NB4 (cell line): ENCODE measurements around the gene ENO3.
"Not testable (repeated sequence)": the region's sequence is repeated elsewhere in the genome, so short reads cannot be mapped to it uniquely, and the experiment has no call there.

Experiments
- DNase-seq: peaks from one replicate; pipeline ENCODE4 v3.0.0; 2010; ENCODE audit warnings: low read depth
- H3K4me3 ChIP-seq: one replicate; pipeline ENCODE4 v1.5.1; 2011; ENCODE audit warnings: mild to moderate bottlenecking, low read depth, low read length, moderate library complexity
- MAX ChIP-seq: IDR thresholded peaks from 2 replicates; pipeline ENCODE4 v1.6.1; 2011; ENCODE audit warnings: low read depth, low read length
- MYC ChIP-seq: IDR thresholded peaks from 2 replicates; pipeline ENCODE4 v1.6.1; 2011; ENCODE audit warnings: low read depth, low read length
- POLR2A ChIP-seq: IDR thresholded peaks from 2 replicates; pipeline ENCODE4 v1.6.1; 2011; ENCODE audit warnings: mild to moderate bottlenecking; ENCODE audit not compliant: insufficient read length; ENCODE audit errors: extremely low read depth
- TF ChIP-seq, protein P1 (sequence below): IDR thresholded peaks from one replicate; pipeline ENCODE4 v1.5.1; 2012; ENCODE audit warnings: low read depth, low read length

The ENO3 gene

DNA sequence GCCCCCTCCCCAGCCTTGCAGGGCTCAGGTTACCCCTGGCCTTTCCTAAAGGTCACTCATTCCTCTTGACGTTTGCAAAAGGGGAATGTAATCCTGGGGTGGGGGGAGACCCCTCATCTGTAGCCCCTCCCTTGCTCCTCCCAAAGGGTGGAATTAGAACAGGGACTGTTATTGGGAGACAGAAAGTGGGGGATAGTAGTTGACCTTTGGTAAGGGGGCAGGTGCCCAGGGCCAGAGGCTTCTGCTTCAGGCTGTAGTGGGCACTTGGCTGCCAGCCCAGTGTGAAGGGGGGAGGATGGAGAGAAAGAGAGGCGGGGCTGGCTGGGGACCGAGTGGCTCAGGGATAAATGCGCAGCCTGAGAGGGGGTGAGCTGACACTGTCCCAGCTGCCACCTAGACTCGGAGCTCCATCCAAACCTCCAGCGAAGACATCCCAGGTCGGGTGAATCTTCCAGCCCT, at the start of gene ENO3:
Gene ENO3 (plus strand): TSS at position 374 of the 459 bp plus-strand sequence. CDS start 711 bp downstream, outside the sequence.
- no peak for TF ChIP-seq POLR2A
- TF ChIP-seq MYC = no peak
- no peak for TF ChIP-seq MAX
- TF ChIP-seq, protein P1, sequence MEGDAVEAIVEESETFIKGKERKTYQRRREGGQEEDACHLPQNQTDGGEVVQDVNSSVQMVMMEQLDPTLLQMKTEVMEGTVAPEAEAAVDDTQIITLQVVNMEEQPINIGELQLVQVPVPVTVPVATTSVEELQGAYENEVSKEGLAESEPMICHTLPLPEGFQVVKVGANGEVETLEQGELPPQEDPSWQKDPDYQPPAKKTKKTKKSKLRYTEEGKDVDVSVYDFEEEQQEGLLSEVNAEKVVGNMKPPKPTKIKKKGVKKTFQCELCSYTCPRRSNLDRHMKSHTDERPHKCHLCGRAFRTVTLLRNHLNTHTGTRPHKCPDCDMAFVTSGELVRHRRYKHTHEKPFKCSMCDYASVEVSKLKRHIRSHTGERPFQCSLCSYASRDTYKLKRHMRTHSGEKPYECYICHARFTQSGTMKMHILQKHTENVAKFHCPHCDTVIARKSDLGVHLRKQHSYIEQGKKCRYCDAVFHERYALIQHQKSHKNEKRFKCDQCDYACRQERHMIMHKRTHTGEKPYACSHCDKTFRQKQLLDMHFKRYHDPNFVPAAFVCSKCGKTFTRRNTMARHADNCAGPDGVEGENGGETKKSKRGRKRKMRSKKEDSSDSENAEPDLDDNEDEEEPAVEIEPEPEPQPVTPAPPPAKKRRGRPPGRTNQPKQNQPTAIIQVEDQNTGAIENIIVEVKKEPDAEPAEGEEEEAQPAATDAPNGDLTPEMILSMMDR = no peak

GRCh38 chr17:4901648-4902344, 49.1 kb upstream of the ENO3 start:
- DNase-seq = no peak
- TF ChIP-seq POLR2A (no peak), MYC (no peak), MAX (no peak)
- TF ChIP-seq, protein P1 = no peak
- no peak overlapping the region for H3K4me3 ChIP-seq

More for the DNA sequence above, at the start of gene ENO3:
- H3K4me3 ChIP-seq = peak within 1 kb of the TSS; percentile 53
- DNase-seq = no peak

DNA sequence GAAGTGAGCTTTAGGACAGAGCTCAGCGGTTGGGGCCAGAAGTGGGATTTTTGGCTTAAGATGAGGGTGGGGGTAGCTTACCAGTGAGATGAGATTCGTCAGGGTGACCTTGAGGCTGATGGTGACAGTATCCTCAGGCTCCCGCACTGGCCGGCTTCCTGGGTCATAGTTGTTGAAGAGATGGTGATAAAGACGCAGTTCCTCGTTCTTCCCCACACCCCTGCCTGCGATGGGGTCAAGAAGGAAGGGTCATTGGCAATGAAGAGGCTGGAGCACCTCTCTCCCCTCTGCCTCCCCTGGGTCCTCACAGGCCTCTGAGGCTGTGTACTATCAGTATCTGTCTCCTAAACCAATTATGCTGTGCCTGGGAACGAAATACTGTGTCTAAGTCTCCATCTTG, 48.4 kb upstream of the ENO3 start:
- no peak for DNase-seq
- H3K4me3 ChIP-seq = no peak overlapping the region
- no peak for TF ChIP-seq POLR2A
- TF ChIP-seq, protein P1 = no peak
- TF ChIP-seq MYC = no peak
- no peak for TF ChIP-seq MAX

- H3K4me3 ChIP-seq = no peak within 1 kb of the TSS
- no peak for TF ChIP-seq MYC
- TF ChIP-seq, protein P1 = peak; percentile 62
- TF ChIP-seq MAX = peak; percentile 75
- peak; percentile 74 for DNase-seq
Observed at GRCh38 chr17:4903051-4903818, 47.7 kb upstream of the ENO3 start, which contains the start of gene CHRNE. TSS of gene CHRNE (minus strand) at chr17:4903098. CDS start at chr17:4903063, 35 bp downstream.

GRCh38 chr17:4906642-4907041, 44.3 kb upstream of the ENO3 start:
- not testable (repeated sequence) for H3K4me3 ChIP-seq, DNase-seq

- no peak overlapping the region for H3K4me3 ChIP-seq
- TF ChIP-seq MYC = no peak
- no peak for TF ChIP-seq MAX
- TF ChIP-seq POLR2A = no peak
- TF ChIP-seq, protein P1 = no peak
- DNase-seq = no peak
Observed at GRCh38 chr17:4908301-4908700, 42.6 kb upstream of the ENO3 start.
